Gastrocnemius medialis (tissue), 4 donors: ENCODE results near the gene PDSS2.
"Not testable (repeated sequence)": the region's sequence is repeated elsewhere in the genome, so short reads cannot be mapped to it uniquely, and the experiment has no call there.

Experiments
- CTCF ChIP-seq, 5 experiments: fragments of 450-650 bp in 3 of 5; fragments of 200-600 bp in 2 of 5; sonication (generic) in 2 of 5; IDR thresholded peaks in 4 of 5; conservative IDR thresholded peaks in 1 of 5; 1 replicate in 4 of 5; 2 replicates in 1 of 5; pipeline ENCODE4 v1.5.1; 2016 to 2019; ENCODE audit warnings: antibody characterized with exemption in 5 of 5, mild to moderate bottlenecking in 3 of 5, moderate library complexity in 3 of 5
- POLR2A ChIP-seq, 2 donors: fragments of 450-650 bp; IDR thresholded peaks; one replicate each; pipeline ENCODE4 v1.6.1; 2017; ENCODE audit warnings: antibody characterized with exemption in 2 of 2, mild to moderate bottlenecking in 2 of 2, moderate library complexity in 2 of 2

GRCh38 chr6:107135048-107135680 lies 324.2 kb downstream of the PDSS2 start:
- not testable (repeated sequence) for TF ChIP-seq CTCF (IDR thresholded peaks at IDR 0.05 in 4 of 5, conservative IDR thresholded peaks at IDR 0.05 in 1 of 5); POLR2A (IDR thresholded peaks at IDR 0.05)
